NT2/D1 (cell line): ENCODE data around the gene WDR73.

Experiments used
- DNase-seq: peaks from one replicate; pipeline ENCODE4 v3.0.0-alpha.2; 2011; ENCODE audit warnings: low read depth, low spot score
- H3K27me3 ChIP-seq: 2 replicates; pipeline ENCODE4 v1.6.0; 2011; ENCODE audit warnings: mild to moderate bottlenecking; ENCODE audit not compliant: insufficient read length, insufficient read depth
- H3K36me3 ChIP-seq: 2 replicates; pipeline ENCODE4 v1.6.1; 2011; ENCODE audit warnings: mild to moderate bottlenecking, low read length, mixed read lengths; ENCODE audit not compliant: insufficient read depth, insufficient read length
- H3K4me1 ChIP-seq: 2 replicates; pipeline ENCODE4 v1.5.1; 2011; ENCODE audit not compliant: insufficient read depth, insufficient read length
- H3K4me3 ChIP-seq: 2 replicates; pipeline ENCODE4 v1.5.1; 2011; ENCODE audit warnings: low read depth; ENCODE audit not compliant: insufficient read length
- H3K9ac ChIP-seq: 2 replicates; pipeline ENCODE4 v1.6.0; 2011; ENCODE audit warnings: low read depth; ENCODE audit not compliant: insufficient read length
- H3K9me3 ChIP-seq: 2 replicates; pipeline ENCODE4 v1.5.1; 2011; ENCODE audit warnings: mild to moderate bottlenecking, low read length; ENCODE audit not compliant: insufficient read depth
- SUZ12 ChIP-seq: IDR thresholded peaks from 2 replicates; pipeline ENCODE4 v1.6.1; 2011; ENCODE audit not compliant: insufficient read length, insufficient read depth; ENCODE audit errors: extremely low read depth
- YY1 ChIP-seq: IDR thresholded peaks from 2 replicates; pipeline ENCODE4 v1.6.1; 2011; ENCODE audit not compliant: insufficient read length, insufficient read depth
- ZNF274 ChIP-seq: IDR thresholded peaks from 2 replicates; pipeline ENCODE4 v1.6.1; 2011; ENCODE audit warnings: mild to moderate bottlenecking, low read depth, low read length

WDR73 gene

DNA sequence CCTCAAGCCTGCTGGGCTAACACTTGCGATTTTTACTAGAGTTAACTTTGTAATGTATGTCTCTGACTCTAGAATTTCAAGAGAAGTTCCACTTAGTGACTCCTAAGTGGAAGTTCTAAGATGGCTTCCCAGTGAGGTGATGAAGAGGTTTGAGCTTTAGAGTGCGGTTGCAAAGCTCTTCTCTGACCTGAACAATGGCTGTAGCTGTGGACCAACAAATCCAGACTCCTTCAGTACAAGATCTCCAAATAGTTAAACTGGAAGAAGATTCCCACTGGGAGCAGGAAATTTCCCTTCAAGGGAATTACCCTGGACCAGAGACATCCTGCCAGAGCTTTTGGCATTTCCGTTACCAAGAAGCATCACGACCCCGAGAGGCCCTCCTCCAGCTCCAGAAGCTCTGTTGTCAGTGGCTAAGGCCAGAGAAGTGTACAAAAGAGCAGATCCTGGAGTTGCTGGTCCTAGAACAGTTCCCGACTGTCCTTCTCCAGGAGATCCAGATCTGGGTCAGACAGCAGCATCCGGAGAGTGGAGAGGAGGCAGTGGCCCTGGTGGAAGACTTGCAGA lies 22.3 kb downstream of the WDR73 start:
- H3K4me1 ChIP-seq: peaks cover 5% of the 10 kb centered on the region
- no peaks in the 10 kb centered on the region for H3K9me3 ChIP-seq
- H3K9ac ChIP-seq: peak overlapping the region; percentile 66
- peaks cover 3% of the 10 kb centered on the region for H3K36me3 ChIP-seq
- H3K4me3 ChIP-seq: peak overlapping the region; percentile 77
- TF ChIP-seq YY1 (no peak), SUZ12 (no peak), ZNF274 (no peak)
- no peak for DNase-seq
- H3K27me3 ChIP-seq: peaks cover 45% of the 10 kb centered on the region

DNA sequence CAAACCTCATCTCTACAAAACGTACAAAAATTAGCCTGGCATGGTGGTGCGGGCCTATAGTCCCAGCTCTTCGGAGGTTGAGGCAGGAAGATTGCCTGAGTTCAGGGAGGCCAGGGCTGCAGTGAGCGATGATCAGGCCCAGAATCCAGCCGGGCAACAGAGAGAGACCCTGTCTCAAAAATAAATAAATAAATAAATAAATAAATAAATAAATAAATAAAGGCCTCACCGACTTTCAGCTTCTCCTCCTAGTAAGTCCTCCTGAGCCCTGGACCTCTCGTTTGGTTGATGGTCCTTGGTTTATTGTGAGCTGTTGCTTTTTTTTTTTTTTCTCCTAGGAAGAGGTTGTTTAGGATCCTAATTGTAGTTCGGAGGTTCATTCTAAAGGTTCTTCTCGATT lies 25.1 kb downstream of the WDR73 start:
- no peak for TF ChIP-seq SUZ12
- no peak for TF ChIP-seq YY1
- no peak for TF ChIP-seq ZNF274
- Histone ChIP-seq H3K4me3 (no peak overlapping the region), H3K36me3 (no peaks in the 10 kb centered on the region), H3K4me1 (peaks cover 5% of the 10 kb centered on the region), H3K9ac (no peak overlapping the region), H3K9me3 (no peaks in the 10 kb centered on the region), H3K27me3 (peaks cover 22% of the 10 kb centered on the region)
- no peak for DNase-seq

DNA sequence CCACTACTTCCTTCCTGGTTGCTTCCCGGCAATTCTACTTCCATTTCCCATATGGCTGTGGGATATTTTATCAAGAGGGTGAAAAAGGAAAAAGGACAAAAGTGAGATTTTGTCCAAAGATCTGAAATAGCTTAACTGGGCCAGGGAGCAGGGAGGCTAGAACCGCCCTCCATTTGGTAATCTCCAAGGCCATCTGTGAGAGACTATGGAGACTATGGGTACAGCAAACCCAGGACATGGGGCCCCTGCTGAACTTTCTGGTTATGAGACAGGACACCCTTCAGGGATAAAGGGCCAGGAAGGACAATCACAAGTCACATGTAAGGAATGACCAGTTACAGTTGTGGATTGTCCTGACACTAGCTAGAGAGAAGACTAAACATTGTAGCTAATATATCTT lies 29.0 kb downstream of the WDR73 start:
- no peak overlapping the region for H3K4me3 ChIP-seq
- TF ChIP-seq ZNF274 (no peak), YY1 (no peak), SUZ12 (no peak)
- no peak overlapping the region for H3K9ac ChIP-seq
- H3K4me1 ChIP-seq: no peaks in the 10 kb centered on the region
- no peak for DNase-seq
- H3K36me3 ChIP-seq: peaks cover 31% of the 10 kb centered on the region
- peaks cover 33% of the 10 kb centered on the region for H3K9me3 ChIP-seq
- H3K27me3 ChIP-seq: no peaks in the 10 kb centered on the region

DNA sequence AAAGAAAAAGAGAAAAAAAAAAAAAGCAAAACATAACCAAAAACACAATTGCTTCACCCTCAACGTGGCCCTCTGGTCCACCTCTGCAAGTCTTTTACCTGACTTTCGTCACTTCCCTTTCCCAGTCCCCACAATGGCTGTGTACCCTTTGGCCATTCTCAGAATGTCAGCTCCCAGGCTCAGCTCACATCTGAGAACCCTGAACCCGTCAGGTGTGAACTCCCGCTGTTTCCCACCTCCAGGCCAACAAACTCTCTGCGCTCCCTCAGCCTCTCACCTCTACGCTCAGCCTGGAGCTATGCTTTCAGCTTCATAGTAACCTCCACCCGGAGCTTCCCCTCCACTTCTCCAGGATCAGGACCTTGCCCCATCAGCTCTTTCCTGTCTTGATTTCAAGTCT lies 29.7 kb downstream of the WDR73 start:
- no peak for DNase-seq
- Histone ChIP-seq H3K4me1 (no peaks in the 10 kb centered on the region), H3K36me3 (peaks cover 31% of the 10 kb centered on the region), H3K27me3 (no peaks in the 10 kb centered on the region), H3K9me3 (peaks cover 40% of the 10 kb centered on the region), H3K4me3 (no peak overlapping the region), H3K9ac (no peak overlapping the region)
- TF ChIP-seq SUZ12: no peak
- TF ChIP-seq YY1: no peak
- no peak for TF ChIP-seq ZNF274

DNA sequence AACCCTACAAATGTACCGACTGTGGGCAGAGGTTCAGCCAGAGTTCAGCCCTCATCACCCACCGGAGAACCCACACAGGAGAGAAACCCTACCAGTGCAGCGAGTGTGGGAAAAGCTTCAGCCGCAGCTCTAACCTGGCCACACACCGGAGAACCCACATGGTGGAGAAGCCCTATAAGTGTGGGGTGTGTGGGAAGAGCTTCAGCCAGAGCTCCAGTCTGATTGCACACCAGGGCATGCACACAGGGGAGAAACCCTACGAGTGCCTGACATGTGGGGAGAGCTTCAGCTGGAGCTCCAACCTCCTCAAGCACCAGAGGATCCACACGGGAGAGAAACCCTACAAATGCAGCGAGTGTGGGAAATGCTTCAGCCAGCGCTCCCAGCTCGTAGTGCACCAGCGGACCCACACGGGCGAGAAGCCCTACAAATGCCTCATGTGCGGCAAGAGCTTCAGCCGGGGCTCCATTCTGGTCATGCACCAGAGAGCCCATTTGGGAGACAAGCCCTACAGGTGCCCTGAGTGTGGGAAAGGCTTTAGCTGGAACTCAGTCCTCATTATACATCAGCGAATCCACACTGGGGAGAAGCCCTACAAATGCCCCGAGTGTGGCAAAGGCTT lies 32.6 kb downstream of the WDR73 start:
- DNase-seq: no peak
- no peak overlapping the region for H3K4me3 ChIP-seq
- peaks cover 48% of the 10 kb centered on the region for H3K9me3 ChIP-seq
- peaks cover 31% of the 10 kb centered on the region for H3K36me3 ChIP-seq
- no peaks in the 10 kb centered on the region for H3K4me1 ChIP-seq
- H3K27me3 ChIP-seq: no peaks in the 10 kb centered on the region
- H3K9ac ChIP-seq: no peak overlapping the region
- TF ChIP-seq ZNF274 (peak; percentile 27; the same call in 1 of the 2 replicates), YY1 (no peak), SUZ12 (no peak)

DNA sequence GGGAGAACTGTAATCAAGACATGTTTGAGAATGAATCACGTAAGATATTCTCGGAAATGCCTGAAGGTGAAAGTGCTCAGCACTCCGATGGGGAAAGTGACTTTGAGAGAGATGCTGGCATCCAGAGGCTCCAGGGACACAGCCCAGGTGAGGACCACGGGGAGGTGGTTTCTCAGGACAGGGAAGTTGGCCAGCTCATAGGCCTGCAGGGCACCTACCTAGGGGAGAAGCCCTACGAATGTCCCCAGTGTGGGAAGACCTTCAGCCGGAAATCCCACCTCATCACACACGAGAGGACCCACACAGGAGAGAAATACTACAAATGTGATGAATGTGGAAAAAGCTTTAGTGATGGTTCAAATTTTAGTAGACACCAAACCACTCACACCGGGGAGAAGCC lies 33.5 kb downstream of the WDR73 start:
- Histone ChIP-seq H3K9ac (no peak overlapping the region), H3K36me3 (peaks cover 31% of the 10 kb centered on the region), H3K27me3 (no peaks in the 10 kb centered on the region), H3K9me3 (peaks cover 48% of the 10 kb centered on the region), H3K4me3 (no peak overlapping the region), H3K4me1 (no peaks in the 10 kb centered on the region)
- no peak for DNase-seq
- TF ChIP-seq YY1 (no peak), SUZ12 (no peak), ZNF274 (no peak)

DNA sequence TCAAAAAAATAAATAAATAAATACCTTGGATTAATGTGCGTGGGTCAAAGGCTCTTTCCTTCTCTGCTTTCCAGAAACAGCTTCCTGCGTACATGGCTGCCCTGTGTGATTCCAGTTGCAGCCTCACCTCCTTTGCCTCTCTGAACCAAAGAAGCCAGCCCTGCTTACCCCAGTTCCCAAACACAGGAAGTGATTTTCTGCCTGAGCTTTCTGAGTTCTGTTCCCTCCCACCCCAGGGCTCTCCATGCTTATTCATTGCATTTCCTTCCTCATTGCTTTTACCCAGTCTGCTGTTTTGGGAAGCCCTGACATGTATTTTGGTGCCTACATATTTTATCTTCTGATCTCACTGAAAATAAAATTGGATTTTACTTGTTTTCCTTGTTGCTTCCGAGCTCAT lies 37.8 kb downstream of the WDR73 start:
- no peak for TF ChIP-seq ZNF274
- no peak for TF ChIP-seq YY1
- no peak for TF ChIP-seq SUZ12
- no peak overlapping the region for H3K4me3 ChIP-seq
- no peaks in the 10 kb centered on the region for H3K4me1 ChIP-seq
- H3K27me3 ChIP-seq: no peaks in the 10 kb centered on the region
- peaks cover 14% of the 10 kb centered on the region for H3K36me3 ChIP-seq
- H3K9ac ChIP-seq: no peak overlapping the region
- DNase-seq: no peak
- peaks cover 27% of the 10 kb centered on the region for H3K9me3 ChIP-seq
